CD4-positive, alpha-beta T cell treated with Interleukin-4 for 4 hours (primary cell): ENCODE results near the gene CDH4.

ENCODE experiments used
- DNase-seq: peaks from one replicate; pipeline ENCODE4 v3.0.0-alpha.2; 2020

Gene CDH4

DNA sequence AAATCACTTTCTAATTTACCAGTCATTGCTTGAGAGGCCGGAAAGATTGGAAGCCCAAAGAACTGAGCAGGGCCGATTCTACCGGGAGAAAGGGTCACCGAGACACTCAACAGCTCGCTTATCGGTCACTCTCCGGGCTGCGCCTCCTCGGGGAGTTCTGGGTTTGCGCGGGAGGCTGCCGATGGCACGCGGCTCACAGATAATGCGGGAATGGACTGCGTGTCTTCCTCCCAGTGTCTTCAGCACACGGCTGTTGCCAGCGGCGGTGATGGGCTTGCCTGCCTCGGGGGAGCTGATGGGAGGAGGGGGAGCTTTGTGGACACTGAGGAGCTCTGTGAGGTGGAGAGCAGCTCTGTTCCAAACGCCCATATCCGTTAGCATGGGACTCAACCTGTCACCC, 314.6 kb downstream of the CDH4 start:
- DNase-seq, result no peak

DNA sequence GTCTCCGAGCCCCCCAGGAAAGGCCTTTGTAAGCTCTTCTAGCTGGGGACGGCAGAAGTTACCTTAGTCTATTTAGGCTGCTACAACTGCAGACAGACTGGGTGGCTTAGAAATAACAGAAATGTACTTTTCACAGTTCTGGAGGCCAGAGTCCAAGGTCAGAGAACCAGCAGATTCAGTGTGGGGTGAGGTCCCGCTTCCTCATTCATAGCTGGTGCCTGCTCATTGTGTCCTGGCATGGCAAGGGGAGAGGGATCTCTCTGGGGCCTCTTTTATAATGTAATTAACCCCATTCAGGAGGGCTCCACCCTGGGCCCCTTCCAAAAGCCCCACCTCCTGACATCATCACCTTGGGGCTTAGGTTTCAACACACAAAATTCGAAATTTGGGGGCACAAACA, 315.1 kb downstream of the CDH4 start:
- no peak for DNase-seq

DNA sequence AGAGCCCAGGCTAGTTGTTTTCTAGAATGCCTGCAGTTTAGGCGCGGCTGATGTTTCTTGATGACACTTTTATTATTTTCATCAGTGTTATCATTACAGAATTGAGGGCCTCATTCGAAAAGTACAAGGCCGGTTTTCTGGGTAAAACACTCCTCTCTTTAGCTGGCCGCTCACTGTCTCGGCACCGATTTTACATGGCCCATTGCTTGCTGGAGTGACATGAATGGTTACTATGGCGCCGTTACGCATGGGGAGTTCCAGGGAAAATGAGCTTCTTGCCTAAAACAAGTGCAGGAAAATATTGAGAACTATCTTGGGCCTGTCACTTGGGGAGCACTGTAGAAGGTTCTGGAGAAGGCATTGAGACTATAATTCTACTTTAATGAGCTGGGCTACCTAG, 317.8 kb downstream of the CDH4 start:
- no peak for DNase-seq

DNA sequence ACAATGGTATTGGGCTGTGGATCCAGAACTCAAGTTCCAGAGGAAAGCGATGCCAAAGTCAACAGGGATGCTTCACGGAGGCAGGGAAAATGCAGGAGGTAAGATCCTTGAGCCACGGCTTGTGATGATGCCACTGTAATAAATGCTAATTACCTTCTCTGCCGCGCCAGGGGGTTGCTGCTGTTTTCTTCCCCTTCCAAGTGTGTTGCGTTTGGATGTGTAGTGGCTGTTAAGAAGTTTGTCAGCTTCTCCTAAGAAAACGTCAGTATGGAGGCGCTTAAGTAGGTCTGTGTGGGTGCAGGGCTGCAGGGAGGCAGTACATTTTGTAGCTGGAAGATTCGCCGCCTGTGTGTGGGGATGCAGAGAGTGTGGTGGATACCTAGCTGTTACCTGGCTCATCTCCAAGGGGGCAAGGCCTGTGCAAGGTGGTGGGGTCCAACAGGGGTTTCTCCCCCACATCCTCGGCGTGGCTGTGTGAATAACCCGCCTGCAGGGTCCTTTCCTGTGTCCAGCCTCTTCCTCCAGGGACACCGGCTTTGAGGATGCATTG, 318.7 kb downstream of the CDH4 start:
- no peak for DNase-seq

DNA sequence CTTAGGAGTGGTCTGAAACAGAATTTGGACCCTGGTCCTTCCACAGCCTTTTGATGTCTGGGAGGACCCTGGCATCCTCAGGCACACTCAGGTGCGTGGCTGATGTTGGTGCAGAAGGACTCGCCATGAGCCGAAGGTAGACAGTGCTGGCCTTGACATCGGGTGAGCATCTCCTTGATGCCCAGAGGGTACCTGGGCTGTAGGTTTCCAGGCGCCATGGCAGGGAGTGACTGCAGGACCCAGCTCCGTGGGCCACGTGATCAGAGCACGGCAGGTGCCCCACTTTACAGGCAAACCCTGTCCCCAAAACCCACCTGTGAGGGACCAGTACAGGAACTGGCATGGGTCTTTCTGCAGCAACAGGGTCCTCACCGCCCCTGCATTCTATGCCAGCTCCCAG, 319.2 kb downstream of the CDH4 start:
- DNase-seq, result no peak

DNA sequence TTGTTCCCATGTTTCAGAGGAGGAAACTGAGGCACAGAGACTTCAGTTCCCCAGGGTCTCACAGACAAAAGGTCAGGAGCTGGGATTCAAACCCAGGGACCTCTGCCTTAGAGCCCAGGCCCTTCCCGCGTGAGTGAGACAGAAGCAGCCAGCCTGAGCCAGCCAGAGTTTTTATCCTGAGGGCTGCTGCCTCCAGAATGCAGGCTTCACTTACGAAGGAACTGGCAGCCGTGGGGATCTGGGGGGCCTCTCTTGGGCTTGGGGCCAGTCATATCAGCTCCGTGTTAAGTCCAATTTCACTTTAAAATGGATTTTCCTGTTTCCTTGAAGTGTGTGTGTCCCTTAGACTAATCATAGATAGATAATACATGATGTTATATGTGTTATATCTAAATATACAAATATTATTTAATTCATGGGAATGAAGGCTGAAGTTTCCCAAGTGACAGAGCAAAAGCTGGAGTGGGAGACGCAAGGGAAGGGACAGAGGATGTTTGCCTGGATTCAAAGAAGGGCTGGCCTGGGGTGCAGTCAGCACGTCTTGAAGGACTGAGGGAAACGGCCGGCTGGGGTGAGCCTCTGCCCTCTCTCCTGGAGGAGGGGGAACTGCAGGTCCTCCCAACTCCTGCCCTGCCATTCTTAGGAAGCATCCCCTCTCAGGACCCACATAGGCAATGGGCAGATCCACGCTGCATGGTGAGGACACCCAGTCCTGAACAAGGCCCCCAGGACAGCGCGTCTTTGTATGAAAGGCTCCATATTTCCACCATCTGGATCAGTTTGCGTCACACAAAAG, 320.1 kb downstream of the CDH4 start:
- DNase-seq, result no peak

DNA sequence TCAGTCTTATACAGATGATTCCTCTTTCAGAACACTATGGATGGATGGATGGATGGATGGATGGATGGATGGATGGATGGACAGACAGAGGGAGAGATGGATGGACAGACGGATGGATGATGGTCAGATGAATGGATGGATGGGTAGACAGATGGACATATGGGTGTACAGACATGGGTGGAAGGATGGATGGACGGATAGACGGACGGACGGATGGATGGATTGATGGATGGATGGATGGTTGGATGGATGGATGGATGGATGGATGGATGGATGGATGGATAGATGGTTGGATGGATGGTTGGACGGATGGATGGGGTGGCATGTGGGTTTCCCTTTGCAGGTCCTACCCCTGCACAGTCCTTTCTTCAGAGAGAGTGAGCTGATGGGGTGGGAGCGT, 320.7 kb downstream of the CDH4 start:
- DNase-seq, result no peak

DNA sequence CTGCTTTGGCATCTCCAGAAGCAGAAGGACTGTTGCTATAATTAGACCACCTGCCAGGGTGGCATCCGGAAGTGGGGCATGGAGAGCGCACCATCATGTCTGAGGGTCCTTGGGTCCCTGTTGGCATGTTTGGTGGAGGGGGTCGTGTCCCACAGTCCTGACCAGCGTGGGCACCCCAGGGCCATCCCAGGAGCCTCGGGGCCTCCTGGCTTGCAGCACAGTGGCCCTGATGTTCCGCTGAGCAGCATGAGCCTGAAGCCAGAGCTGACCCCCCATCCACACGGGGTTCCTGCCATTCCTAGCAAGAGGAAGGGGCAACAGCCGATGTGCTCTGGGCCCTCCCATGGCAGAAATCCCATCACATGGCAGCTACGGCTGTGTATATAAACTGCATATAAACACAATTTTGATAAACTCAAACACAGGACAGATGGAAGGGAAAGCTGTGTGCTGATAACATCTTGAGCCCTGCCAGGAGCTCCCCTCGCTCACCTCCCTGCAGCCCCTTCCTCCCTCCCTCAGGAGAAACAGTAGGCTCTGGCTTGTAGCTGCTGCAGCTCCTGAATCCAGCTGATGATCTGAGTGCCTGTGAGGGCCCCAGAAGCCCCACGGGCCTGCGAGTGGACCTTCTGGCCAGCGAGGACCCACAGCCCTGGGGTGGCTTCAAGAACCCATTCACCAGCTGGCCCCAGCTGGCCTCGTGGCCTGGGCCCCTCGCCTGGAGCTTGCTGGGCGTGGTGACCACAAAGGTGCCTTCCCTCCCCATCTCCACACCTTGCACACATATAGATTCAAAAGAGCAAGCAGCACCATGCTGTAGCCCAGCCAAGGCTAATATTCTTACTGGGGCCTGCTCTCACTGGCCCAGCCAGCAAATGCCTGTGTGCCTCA, 321.6 kb downstream of the CDH4 start:
- no peak for DNase-seq

DNA sequence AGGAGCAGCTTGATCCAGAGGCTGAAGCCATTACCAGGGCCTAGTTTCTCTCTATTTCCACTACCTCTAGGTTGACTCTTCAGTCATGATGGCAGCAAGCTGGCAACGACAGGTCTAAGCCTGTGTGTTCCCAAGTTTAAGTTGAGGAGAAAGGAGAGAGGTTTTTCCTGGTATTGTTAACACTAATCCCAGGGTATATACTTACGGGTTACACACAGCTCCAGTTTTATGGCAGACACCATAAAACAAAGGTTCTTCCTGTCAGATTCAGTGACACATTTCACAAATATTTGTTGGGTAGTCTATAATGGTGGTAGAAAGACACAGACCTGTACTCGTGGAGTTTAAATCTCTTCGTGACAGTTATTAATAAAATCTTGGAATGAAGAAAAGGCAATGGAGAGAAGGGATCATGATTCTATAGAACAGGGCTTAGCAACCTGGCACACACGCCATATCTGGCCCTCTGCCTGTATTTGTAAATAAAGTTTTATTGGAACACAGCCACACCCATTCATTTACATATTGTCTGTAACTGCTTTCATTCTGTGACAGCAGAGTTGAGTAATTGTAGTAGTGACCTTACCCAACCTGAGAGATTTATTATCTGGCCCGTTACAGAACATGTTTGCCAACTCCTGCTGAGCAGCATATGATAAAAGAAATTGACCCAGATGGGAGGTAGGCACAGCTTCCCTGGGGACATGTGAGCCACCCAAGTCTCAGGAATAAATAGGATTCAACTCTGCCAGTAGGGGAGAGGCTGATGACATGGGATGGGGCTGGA, 323.3 kb downstream of the CDH4 start:
- DNase-seq, result no peak

DNA sequence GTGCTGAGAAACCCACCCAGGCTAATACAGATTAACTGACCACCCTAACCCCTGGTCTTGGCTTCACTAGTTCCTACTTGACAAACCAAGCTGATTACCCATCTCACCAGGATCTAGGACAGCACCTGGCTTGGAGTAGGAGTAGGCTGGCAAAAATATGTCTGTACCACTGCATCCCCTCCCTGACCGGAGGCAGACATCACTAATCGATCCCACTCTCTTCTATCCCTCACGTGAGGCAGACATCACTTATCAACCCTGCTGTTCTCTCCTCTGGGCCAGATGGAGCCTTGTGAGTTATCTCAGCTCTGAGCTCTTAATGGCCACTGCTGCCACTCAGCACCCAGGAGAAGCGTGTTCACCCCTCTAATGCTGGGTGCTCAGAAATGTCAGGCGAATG, 324.3 kb downstream of the CDH4 start:
- DNase-seq, result no peak

DNA sequence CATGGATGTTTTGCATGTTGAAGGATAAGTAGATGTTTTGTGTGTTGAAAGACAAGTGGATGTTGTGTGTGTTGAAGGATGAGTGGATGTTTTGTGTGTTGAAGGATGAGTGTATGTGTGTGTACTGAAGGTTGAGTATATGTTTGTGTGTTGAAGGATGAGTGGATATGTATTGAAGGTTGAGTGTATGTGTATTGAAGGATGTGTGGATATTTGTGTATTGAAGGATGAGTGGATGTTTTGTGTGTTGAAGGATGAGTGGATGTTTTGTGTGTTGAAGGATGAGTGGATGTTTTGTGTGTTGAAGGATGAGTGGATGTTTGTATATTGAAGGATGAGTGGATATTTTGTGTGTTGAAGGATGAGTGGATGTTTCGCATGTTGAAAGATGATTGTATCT, 325.0 kb downstream of the CDH4 start:
- DNase-seq, result no peak

DNA sequence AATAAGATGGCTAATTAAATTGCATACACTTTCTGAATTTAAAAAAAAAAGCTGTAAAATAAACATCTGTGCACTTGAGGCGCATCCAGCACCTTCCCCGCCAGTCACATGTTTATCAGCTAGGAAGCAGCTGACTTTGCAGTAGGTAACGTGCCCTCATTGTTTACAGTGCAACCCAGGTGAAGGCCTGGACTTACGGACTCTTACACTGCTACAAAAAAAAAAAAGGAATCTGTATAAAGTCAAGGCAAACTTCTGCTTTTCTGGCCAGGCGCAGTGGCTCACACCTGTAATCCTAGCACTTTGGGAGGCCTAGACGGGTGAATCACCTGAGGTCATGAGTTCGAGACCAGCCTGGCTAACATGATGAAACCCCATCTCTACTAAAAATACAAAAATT, 327.8 kb downstream of the CDH4 start:
- no peak for DNase-seq

DNA sequence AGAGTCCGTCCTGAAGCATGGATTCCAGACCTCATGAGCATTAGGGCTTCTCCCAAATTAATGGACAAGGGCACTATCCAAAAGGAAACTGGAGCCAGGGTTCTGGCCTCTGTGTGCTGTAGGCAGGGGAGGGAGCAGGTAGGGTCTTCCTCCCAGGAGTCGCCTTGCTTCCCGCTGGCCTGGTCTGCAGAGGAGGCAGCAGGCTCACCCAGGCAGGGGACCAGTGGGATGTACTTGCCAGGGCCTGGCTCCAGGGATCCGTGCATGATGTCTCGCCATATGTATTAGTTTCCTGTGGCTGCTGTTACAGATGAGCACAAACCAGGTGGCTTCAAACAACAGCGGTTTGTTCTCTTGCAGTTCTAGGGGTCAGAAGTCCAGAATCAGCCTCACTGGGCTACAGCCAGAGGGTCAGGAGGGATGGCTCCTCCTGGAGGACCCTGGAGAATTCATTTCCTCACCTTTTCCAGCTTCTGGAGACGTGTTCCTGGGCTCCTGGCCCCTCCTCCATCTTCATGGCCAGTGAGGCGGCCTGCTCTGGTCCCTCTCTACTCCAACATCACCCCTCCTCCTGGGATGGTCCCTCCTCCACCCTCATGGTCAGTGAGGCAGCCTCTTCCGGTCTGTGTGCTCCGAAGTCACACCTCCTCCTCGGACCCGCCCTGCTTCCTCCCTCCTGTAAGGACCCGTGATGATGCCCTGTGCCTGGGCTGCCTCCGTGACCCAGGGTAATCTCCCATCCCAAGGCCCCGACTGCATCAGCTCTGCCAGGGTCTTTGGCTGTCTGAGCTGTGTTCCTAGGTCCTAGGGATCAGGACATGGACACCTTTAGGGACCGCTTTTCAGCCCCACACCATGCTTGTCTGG, 329.1 kb downstream of the CDH4 start:
- no peak for DNase-seq

DNA sequence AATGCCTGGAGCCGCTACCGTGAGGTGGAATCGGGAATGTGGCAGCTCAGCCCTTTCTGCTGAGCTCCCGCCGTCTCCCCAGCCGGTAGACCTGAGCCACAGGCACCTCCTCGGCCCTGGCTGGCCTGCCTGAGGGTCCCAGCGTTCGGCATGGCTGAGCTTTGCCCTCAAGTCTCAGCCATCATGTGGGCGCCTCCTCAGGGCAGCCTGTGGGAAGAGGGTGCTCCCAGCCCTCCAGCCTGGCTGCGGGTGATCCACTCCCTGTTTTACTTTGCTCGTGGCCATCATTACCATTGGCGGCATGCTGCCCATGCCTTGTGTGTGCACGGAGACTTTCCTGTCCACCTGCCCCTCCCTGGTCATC, 329.7 kb downstream of the CDH4 start:
- no peak for DNase-seq

DNA sequence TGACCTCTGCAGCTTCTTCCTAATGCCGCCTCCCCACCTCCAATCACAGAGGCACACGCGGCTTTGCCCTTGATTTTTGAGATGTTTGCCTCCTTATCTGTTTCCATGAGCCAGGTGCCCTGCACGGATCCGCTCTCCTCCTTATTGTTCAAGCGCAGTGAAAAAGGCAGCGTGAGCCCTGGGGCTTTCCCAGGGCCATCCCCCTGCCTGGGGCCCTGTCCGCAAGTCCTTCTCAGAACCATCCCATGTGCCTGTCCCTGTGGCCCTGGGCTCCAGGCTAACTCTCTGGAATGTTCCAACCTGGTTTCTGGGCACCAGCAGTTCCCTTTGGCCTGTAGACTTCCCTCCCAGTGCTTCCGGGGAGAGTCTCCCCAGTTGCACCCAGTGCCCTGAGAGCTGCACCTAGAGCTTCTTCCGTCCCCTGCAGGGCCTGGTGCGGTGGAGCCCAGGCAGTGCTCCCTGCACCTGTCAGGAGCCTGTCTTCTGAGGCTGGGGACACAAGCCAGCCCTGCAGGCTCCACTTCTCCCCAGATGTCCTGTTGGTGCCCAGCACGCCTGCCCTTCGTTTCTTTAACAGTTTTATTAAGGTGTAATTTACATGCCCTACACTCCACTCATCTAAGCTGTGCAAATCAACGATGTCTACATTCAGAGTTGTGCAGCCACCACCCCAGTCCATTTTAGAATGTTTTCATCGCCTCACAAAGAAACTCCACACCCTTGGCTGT, 330.3 kb downstream of the CDH4 start:
- DNase-seq, result no peak

DNA sequence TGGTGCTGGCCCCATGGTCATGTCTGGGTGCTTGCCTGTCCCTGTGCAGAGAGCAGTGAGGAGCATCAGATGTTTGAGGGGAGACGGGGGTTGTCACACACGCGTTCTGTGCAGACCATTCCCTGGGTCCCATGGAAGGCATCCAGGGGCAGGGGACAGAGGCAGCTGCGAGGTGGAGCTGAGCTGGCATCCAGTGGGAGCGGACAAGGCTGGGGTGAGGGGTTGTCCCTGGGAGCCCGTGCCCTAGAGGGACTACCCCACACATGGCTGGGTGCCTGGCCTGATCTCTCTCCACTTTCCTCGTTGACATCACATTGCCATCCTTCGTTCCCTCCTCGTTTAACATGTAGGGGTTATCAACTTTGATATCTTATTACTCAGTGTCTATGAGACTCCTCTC, 331.3 kb downstream of the CDH4 start:
- no peak for DNase-seq

DNA sequence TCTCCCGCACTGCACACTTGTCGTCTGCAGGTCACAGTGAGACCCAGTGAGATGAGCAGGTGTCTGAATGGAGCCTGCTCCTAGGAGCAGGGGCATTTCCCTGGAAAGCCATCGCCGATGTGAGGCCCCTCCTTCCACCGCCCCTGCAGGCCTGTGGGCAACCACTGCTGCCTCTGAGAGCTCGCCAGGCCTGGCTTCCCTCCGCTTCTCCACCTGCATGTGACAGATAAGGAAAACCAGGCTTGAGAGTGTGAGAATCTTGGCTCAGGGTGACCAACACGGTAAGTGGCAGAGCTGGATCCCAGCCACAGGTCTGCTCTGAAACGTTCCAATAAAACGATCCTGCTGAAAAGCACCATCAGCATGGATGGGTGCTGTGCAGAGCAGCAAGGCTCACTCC, 332.8 kb downstream of the CDH4 start:
- no peak for DNase-seq

DNA sequence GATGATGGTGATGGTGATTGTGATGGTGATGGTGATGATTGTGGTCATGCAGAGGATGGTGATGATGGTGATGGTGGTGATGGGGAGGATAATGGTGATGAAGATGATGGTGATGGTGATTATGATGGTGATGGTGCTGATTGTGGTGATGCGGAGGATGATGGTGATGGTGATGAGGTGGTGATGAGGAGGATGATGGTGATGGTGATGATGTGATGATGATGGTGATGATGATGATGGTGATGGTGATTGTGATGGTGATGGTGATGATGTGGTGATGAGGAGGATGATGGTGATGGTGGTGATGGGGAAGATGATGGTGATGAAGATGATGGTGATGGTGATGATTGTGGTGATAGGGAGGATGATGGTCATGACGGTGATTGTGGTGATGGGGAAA, 333.7 kb downstream of the CDH4 start:
- DNase-seq, result no peak

DNA sequence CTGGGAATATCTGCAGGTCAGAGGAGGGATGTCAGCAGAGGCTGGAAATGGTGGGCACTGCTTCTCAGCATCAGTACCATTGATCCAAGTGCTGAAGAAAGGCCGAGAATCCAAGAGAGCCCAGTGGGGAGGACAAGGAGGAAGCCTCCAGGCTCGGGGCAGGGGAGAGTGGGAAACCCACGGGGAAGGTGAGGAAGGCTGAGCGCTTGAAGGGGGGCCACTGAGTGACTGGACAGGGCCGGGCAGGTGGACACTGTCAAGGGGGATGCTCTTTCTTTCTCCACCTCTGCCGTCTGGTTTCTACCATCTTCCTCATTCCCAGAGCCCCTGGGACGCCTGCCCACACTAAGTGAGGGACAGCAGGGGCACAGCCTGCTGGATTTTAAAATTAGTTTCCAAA, 335.0 kb downstream of the CDH4 start:
- no peak for DNase-seq

DNA sequence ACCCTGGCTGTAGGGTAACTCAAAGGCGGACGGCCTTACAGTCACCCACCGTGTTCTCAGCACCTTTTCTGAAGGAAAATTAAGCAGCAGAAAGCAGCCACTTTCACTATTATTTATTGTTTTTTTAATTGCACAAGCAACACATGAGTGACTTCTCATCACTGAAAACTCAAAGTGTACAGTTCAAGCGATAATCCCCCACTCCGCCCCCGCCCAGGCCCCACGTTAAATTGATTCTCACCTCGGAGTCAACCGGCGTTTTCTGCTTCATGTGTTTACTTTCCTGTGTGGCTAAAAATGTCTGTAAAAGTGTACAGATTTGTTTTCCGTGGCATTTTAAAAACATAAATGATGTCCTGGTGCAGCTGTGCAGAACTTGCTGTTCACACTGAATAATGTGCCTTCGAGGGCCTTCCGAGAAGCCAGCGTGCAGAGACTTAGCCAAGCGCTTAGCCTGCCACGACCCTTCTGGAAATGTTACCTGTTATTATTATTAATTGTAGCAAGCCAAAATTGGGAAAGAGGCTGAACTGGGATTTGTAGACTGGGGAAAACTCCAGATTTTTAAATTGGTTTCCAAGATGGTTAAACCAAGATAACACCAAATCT, 335.7 kb downstream of the CDH4 start:
- DNase-seq, result no peak
